K562 (cell line): Measurements from ENCODE around the gene GORASP1. TPM values are rescaled to one million over a fixed set of nuclear protein-coding genes. Genes with fewer than 3 reads are reported as not detected.

Experiments
- EHMT2 ChIP-seq: fragments of 450-650 bp; IDR thresholded peaks from 2 replicates; pipeline ENCODE4 v1.6.1; 2018; ENCODE audit warnings: antibody characterized with exemption
- FOXP1 ChIP-seq: sonication (generic); formaldehyde crosslinking; IDR thresholded peaks from 2 replicates; pipeline ENCODE4 v1.8.0; 2022; ENCODE audit warnings: mild to moderate bottlenecking, missing genetic modification reagents
- HSF4 ChIP-seq: fragments of 250-450 bp; sonication (Bioruptor Pico); IDR thresholded peaks from 2 replicates; pipeline ENCODE4 v2.1.2; 2022; ENCODE audit warnings: mild to moderate bottlenecking, moderate library complexity, borderline replicate concordance
- MGA ChIP-seq: fragments of 450-650 bp; IDR thresholded peaks from 2 replicates; pipeline ENCODE4 v1.6.1; 2016; ENCODE audit warnings: mild to moderate bottlenecking, moderate library complexity
- POLR2A ChIP-seq: fragments of 450-650 bp; conservative IDR thresholded peaks from 2 replicates; pipeline ENCODE4 v1.6.1; 2016
- SMAD3 ChIP-seq: fragments of 450-650 bp; formaldehyde crosslinking; conservative IDR thresholded peaks from 2 replicates; pipeline ENCODE4 v1.4.0; 2020; ENCODE audit warnings: mild to moderate bottlenecking
- STAT6 ChIP-seq: sonication (generic); formaldehyde crosslinking; IDR thresholded peaks from 2 replicates; pipeline ENCODE4 v1.8.1; 2023; ENCODE audit warnings: mild to moderate bottlenecking, missing genetic modification reagents
- U2AF1 ChIP-seq: fragments of 200-400 bp; formaldehyde crosslinking; optimal IDR thresholded peaks from 2 replicates; pipeline ENCODE3; 2017; ENCODE audit warnings: mild to moderate bottlenecking, low read depth, low read length, moderate library complexity
- YY1 ChIP-seq, 3 experiments: IDR thresholded peaks; 2 replicates each; pipeline ENCODE4 v1.6.1; 2011; ENCODE audit warnings: low read length in 2 of 3, mild to moderate bottlenecking in 2 of 3, moderate library complexity in 2 of 3, borderline replicate concordance in 1 of 3, control low read depth in 1 of 3, low read depth in 1 of 3; ENCODE audit not compliant: insufficient read depth in 3 of 3, insufficient replicate concordance in 2 of 3, control insufficient read depth in 1 of 3, insufficient read length in 1 of 3; ENCODE audit errors: extremely low read depth in 1 of 3
- ZNF644 ChIP-seq: fragments of 200-800 bp; sonication (Bioruptor generic); IDR thresholded peaks from 2 replicates; pipeline ENCODE4 v1.6.1; 2016; ENCODE audit warnings: low read depth, missing genetic modification characterization, missing compliant biosample characterization
- polyA plus RNA-seq, 8 experiments: library from polyadenylated mRNA; depleted of rRNA in 4 of 8; stranded (reverse) in 5 of 8; unstranded in 3 of 8; fragments of >200 nt; fragmentation: Nextera tagmentation in 2 of 8; fragmentation: Illumina TruSeq in 1 of 8; extraction: Ambion mirVana in 2 of 8; extraction: Trizol in 1 of 8; gene quantifications; 2 replicates each; pipeline versions ENCODE4 v1.2.1 to v1.2.3, GENCODE V29; 2011 to 2014; ENCODE audit warnings: inconsistent platforms in 1 of 8, missing spikeins in 1 of 8
- total RNA-seq, 7 experiments: library from RNA; depleted of rRNA in 6 of 7; stranded (reverse); fragments of >200 nt in 6 of 7; fragmentation: Illumina TruSeq in 2 of 7; extraction: Trizol in 2 of 7; gene quantifications; 2 replicates each; pipeline versions ENCODE4 v1.2.1 to v1.2.3, GENCODE V29; 2011 to 2021; ENCODE audit warnings: low replicate concordance in 1 of 7
- TF ChIP-seq, protein P1 (sequence below): sonication (generic); formaldehyde crosslinking; IDR thresholded peaks from 2 replicates; pipeline ENCODE4 v1.8.0; 2022; ENCODE audit warnings: missing genetic modification reagents, mild to moderate bottlenecking, moderate library complexity, borderline replicate concordance

Gene GORASP1
- total and polyA plus RNA-seq, 9 of the 15 experiments (the other 6 are each of a cell fraction or from before 2014, with no cell fraction given): 8.4 to 87.9 (median 67.6) TPM

DNA sequence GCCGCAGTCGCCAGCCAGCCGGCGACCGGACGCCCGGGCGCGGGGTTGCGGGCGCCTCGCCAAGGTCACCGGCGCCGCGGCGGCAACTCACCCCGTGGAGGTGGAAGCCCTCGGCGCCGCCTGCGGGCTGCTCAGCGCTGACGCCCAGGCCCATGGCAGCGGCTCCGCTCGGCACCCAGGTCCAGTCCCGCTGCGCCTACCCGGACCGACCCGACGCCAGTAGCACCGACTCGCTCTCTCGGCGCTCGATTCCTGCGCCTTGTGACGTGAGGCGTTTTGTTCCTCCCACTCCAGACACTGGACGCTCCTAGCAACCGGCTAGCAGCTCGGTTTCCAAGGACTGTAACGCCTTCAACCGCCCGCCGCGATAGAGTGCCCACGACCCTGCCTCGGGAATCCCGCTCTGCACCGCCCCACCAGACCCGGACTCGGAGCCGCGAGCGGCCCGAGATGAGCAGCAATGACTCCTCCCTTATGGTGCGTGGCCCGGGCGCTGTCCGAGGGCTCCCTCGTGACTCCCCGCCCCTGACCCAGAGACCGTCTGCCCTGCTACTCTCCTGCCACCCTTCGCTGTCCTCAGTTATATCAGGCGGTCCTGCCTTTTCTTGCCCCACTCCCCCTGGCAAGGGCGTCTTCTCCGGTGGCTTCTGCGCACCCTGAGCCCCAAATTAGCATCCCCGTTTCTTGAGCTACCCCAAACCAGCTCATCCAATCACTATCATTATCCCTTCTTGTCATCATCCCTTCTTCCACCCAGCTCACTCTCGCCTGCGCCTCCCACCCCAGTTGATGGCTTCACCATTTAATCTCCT lies at the start of gene GORASP1, which contains the start of gene TTC21A (continued):
- TF ChIP-seq MGA: no peak
- TF ChIP-seq ZNF644 (tag): no peak
- TF ChIP-seq HSF4 (CRISPR knock-in tag): no peak
- no peak; the same call in 1 of the 2 replicates for TF ChIP-seq FOXP1
- TF ChIP-seq YY1 (IDR thresholded peaks at IDR 0.05; ENCODE audit: borderline replicate concordance in 1 of 3, control insufficient read depth in 1 of 3, extremely low read depth in 1 of 3, insufficient read depth in 3 of 3, insufficient read length in 1 of 3, insufficient replicate concordance in 2 of 3, low read depth in 1 of 3, low read length in 2 of 3): peak in 2 of 3 experiments; percentile 53 to 59
- peak; percentile 75 for TF ChIP-seq POLR2A
- TF ChIP-seq STAT6 (CRISPR knock-in tag): no peak; the same call in 1 of the 2 replicates
- no peak for TF ChIP-seq U2AF1
- 0 out of 2 replicates have a peak, but pooled peaks have one; percentile 22 for TF ChIP-seq EHMT2
- TF ChIP-seq SMAD3: no peak
- TF ChIP-seq, protein P1, sequence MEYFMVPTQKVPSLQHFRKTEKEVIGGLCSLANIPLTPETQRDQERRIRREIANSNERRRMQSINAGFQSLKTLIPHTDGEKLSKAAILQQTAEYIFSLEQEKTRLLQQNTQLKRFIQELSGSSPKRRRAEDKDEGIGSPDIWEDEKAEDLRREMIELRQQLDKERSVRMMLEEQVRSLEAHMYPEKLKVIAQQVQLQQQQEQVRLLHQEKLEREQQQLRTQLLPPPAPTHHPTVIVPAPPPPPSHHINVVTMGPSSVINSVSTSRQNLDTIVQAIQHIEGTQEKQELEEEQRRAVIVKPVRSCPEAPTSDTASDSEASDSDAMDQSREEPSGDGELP (CRISPR knock-in tag): peak; percentile 77; the same call in 1 of the 2 replicates
